ENCODE results near the gene CAPSL.

DNA sequence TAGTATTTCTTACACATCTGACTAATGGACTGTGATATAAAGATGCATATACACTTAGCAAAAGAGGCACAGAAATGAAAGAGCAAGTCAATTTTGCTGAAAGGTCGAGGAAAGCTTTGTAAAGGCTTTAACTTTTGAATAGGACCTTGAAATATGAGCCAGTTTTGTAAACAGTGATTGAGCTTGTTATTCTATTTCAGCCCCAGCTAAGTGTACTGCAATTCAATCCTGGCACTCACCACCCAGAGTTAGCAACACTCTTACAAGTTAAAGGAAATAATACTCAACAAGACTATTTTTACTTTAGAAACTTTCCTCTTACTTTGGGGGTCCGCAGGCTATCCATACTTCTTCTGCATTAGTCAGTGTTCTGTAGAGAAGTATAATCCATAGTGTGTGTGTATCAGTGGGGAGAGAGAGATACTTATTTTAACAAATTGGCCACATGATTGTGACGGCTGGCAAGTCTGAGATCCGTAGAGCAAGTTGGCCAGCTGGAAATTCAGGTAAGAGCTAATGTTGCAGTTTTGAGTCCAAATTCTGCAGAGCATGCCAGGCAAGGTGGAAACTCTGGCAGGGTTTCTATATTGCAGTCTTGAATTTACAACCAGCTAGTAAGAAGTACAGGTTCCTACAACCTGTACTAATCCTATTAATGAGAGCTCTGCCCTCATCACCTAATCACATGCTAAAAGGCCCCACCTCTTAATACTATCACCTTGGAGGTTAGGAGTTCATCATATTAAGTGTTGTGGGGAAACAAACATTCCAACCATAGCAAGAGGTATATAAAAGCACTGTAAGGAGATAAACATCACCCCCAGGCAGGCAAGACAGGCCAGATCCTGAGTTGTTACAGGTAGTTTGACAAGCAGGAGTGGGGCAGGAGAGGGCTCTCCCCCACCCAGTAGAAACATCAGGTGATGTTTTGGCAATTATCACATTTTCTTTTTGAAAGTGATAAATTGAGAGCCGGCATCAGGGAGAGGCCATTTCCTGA lies 48.1 kb downstream of the CAPSL start:
- TF ChIP-seq, protein P1, sequence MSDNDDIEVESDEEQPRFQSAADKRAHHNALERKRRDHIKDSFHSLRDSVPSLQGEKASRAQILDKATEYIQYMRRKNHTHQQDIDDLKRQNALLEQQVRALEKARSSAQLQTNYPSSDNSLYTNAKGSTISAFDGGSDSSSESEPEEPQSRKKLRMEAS (IDR thresholded peaks at IDR 0.05), result no peak
- TF ChIP-seq CEBPB (IDR thresholded peaks at IDR 0.05), result no peak
- TF ChIP-seq EP300 (IDR thresholded peaks at IDR 0.05; ENCODE audit: borderline replicate concordance), result no peak
- TF ChIP-seq, protein P2, sequence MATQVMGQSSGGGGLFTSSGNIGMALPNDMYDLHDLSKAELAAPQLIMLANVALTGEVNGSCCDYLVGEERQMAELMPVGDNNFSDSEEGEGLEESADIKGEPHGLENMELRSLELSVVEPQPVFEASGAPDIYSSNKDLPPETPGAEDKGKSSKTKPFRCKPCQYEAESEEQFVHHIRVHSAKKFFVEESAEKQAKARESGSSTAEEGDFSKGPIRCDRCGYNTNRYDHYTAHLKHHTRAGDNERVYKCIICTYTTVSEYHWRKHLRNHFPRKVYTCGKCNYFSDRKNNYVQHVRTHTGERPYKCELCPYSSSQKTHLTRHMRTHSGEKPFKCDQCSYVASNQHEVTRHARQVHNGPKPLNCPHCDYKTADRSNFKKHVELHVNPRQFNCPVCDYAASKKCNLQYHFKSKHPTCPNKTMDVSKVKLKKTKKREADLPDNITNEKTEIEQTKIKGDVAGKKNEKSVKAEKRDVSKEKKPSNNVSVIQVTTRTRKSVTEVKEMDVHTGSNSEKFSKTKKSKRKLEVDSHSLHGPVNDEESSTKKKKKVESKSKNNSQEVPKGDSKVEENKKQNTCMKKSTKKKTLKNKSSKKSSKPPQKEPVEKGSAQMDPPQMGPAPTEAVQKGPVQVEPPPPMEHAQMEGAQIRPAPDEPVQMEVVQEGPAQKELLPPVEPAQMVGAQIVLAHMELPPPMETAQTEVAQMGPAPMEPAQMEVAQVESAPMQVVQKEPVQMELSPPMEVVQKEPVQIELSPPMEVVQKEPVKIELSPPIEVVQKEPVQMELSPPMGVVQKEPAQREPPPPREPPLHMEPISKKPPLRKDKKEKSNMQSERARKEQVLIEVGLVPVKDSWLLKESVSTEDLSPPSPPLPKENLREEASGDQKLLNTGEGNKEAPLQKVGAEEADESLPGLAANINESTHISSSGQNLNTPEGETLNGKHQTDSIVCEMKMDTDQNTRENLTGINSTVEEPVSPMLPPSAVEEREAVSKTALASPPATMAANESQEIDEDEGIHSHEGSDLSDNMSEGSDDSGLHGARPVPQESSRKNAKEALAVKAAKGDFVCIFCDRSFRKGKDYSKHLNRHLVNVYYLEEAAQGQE (IDR thresholded peaks at IDR 0.05; ENCODE audit: low read depth), result no peak
- TF ChIP-seq ZBTB7A (IDR thresholded peaks at IDR 0.05; ENCODE audit: low read depth), result no peak
- no peak for TF ChIP-seq RAD21 (IDR thresholded peaks at IDR 0.05; ENCODE audit: low read depth)
- TF ChIP-seq EGR1 (IDR thresholded peaks at IDR 0.05), result no peak
- no peak for TF ChIP-seq TAF1 (IDR thresholded peaks at IDR 0.05; ENCODE audit: low read depth)
- TF ChIP-seq YY1 (IDR thresholded peaks at IDR 0.05; ENCODE audit: low read depth), result no peak
